Measurements from ENCODE around the gene HELB.

DNA sequence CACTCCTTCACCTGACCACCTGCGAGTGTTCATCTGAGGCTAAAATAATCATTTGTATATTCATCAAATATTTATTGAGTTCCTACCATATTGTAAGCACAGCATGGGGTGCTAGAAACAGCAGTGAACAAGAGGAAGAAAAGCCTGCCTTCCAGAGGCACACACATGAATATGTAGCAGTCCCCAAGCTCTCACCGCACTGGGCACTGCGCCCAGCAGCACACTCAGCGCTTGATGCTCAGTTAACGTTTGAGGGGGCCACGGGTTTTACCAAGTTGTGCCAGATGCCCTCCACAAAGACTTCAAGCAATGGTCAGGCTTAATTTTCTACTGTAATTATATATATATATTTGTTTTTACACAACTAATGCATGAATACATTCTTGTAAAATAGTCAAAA lies 52.0 kb downstream of the HELB start:
- TF ChIP-seq CTCF (IDR thresholded peaks at IDR 0.05), result no peak
- TF ChIP-seq POLR2AphosphoS5 (IDR thresholded peaks at IDR 0.05), result no peak
- TF ChIP-seq POLR2A (IDR thresholded peaks at IDR 0.05; ENCODE audit: low read depth), result no peak

All from esophagus muscularis mucosa (tissue), 3 donors.